H1 (cell line): Measurements from ENCODE around the gene SLC1A1. TPM values are rescaled to one million over a fixed set of nuclear protein-coding genes. Genes with fewer than 3 reads are reported as not detected.

ENCODE experiments used
- CTCF ChIA-PET: fragments of 300-600 bp; sonication (Branson Sonifier 250); formaldehyde crosslinking; loops from one replicate; lab custom pipeline; 2021; ENCODE audit not compliant: partially characterized antibody; lab: Charles Lee
- POLR2A ChIA-PET: fragments of 300-600 bp; sonication (Branson Sonifier 250); formaldehyde crosslinking; loops from one replicate; lab custom pipeline; 2021; ENCODE audit warnings: inconsistent platforms; ENCODE audit not compliant: partially characterized antibody; lab: Charles Lee
- DNase-seq, 2 experiments: peaks; one replicate each; pipeline versions ENCODE4 v3.0.0 to v3.0.0-alpha.2; 2010 to 2022; ENCODE audit warnings: low spot score in 2 of 2, low read depth in 1 of 2, mixed read lengths in 1 of 2
- FAIRE-seq: peaks from 2 replicates; lab custom pipeline; 2011; peaks lifted over from hg19 to GRCh38; lab: Jason Lieb, UNC
- H2AFZ ChIP-seq: 2 replicates; pipeline ENCODE4 v1.8.1; 2012; ENCODE audit warnings: low read length, inconsistent platforms
- H2AK5ac ChIP-seq: 2 replicates; pipeline ENCODE4 v1.6.1; 2013; ENCODE audit warnings: low read depth, low read length
- H2BK120ac ChIP-seq: replicated peaks from 2 replicates; pipeline ENCODE3; 2013; ENCODE audit warnings: low read depth, low read length, inconsistent platforms
- H2BK12ac ChIP-seq: 2 replicates; pipeline ENCODE4 v1.6.1; 2013; ENCODE audit warnings: low read depth, low read length
- H2BK15ac ChIP-seq: 2 replicates; pipeline ENCODE4 v1.6.1; 2013; ENCODE audit warnings: low read length
- H2BK20ac ChIP-seq: 2 replicates; pipeline ENCODE4 v1.6.1; 2013; ENCODE audit warnings: low read length
- H2BK5ac ChIP-seq: 2 replicates; pipeline ENCODE4 v1.6.1; 2013; ENCODE audit warnings: low read depth, low read length
- H3K14ac ChIP-seq: 2 replicates; pipeline ENCODE4 v1.6.1; 2013; ENCODE audit warnings: inconsistent platforms; ENCODE audit not compliant: insufficient read length
- H3K18ac ChIP-seq: 2 replicates; pipeline ENCODE4 v1.6.1; 2013; ENCODE audit warnings: low read length; ENCODE audit errors: extremely low read depth
- H3K23ac ChIP-seq: 2 replicates; pipeline ENCODE4 v1.6.1; 2013; ENCODE audit warnings: inconsistent platforms; ENCODE audit not compliant: insufficient read length
- H3K23me2 ChIP-seq: 2 replicates; pipeline ENCODE4 v1.6.1; 2013; ENCODE audit warnings: low read depth, low read length
- H3K27ac ChIP-seq: 2 replicates; pipeline ENCODE4 v1.6.1; 2011; ENCODE audit warnings: low read depth, low read length, inconsistent platforms
- H3K27me3 ChIP-seq, 4 experiments: replicated peaks in 1 of 4; 1 replicate in 1 of 4; 2 replicates in 3 of 4; pipeline versions ENCODE4 v1.6.1 to v1.8.1; 2011 to 2013; ENCODE audit warnings: low read length in 3 of 4, mild to moderate bottlenecking in 3 of 4, inconsistent platforms in 2 of 4, mixed read lengths in 2 of 4, moderate library complexity in 1 of 4; ENCODE audit not compliant: control insufficient read depth in 3 of 4, insufficient read depth in 3 of 4; ENCODE audit errors: extremely low read depth in 1 of 4
- H3K36me3 ChIP-seq, 4 experiments: 2 replicates each; pipeline versions ENCODE4 v1.6.1 to v1.8.1; 2011 to 2013; ENCODE audit warnings: mild to moderate bottlenecking in 4 of 4, low read length in 3 of 4, moderate library complexity in 2 of 4, control low read depth in 1 of 4, inconsistent platforms in 1 of 4; ENCODE audit not compliant: insufficient read depth in 4 of 4, control insufficient read depth in 2 of 4
- H3K4ac ChIP-seq: replicated peaks from 2 replicates; pipeline ENCODE3; 2013; ENCODE audit warnings: low read length, low read depth, mixed read lengths, inconsistent platforms; ENCODE audit not compliant: insufficient read length
- H3K4me1 ChIP-seq, 4 experiments: replicated peaks in 1 of 4; 1 replicate in 1 of 4; 2 replicates in 3 of 4; pipeline versions ENCODE4 v1.6.1 to v1.8.1; 2011 to 2013; ENCODE audit warnings: low read length in 3 of 4, inconsistent platforms in 2 of 4, mixed read lengths in 1 of 4; ENCODE audit not compliant: insufficient read depth in 4 of 4, control insufficient read depth in 3 of 4
- H3K4me2 ChIP-seq, 2 experiments: 2 replicates each; pipeline versions ENCODE4 v1.6.1 to v1.8.1; 2011 to 2013; ENCODE audit warnings: low read depth in 2 of 2, low read length in 2 of 2, control low read depth in 1 of 2, inconsistent platforms in 1 of 2, mild to moderate bottlenecking in 1 of 2; ENCODE audit not compliant: insufficient read depth in 1 of 2
- H3K4me3 ChIP-seq, 4 experiments: fragments of 200-600, 300-600 bp in 1 of 4; sonication (generic), shearing (Covaris generic), sonication (Bioruptor Twin) in 1 of 4; 2 replicates each; pipeline versions ENCODE4 v1.5.1 to v1.8.1; 2011 to 2016; ENCODE audit warnings: low read length in 4 of 4, low read depth in 3 of 4, control low read depth in 2 of 4, inconsistent platforms in 2 of 4, mild to moderate bottlenecking in 2 of 4, mixed read lengths in 1 of 4, moderate library complexity in 1 of 4; ENCODE audit not compliant: insufficient read depth in 2 of 4; ENCODE audit errors: extremely low read depth in 1 of 4
- H3K56ac ChIP-seq: replicated peaks from 2 replicates; pipeline ENCODE3; 2013; ENCODE audit warnings: low read depth, mild to moderate bottlenecking, mixed read lengths, low read length, inconsistent platforms; ENCODE audit not compliant: insufficient read length
- H3K79me1 ChIP-seq: 2 replicates; pipeline ENCODE4 v1.6.1; 2013; ENCODE audit warnings: low read depth, low read length, control low read depth
- H3K79me2 ChIP-seq, 2 experiments: 2 replicates each; pipeline versions ENCODE4 v1.6.1 to v1.8.1; 2012 to 2013; ENCODE audit warnings: low read length in 2 of 2, mild to moderate bottlenecking in 2 of 2, inconsistent platforms in 1 of 2; ENCODE audit not compliant: insufficient read depth in 2 of 2, control insufficient read depth in 1 of 2
- H3K9ac ChIP-seq, 4 experiments: replicated peaks in 1 of 4; 1 replicate in 1 of 4; 2 replicates in 3 of 4; pipeline versions ENCODE4 v1.6.1 to v1.8.1; 2011 to 2013; ENCODE audit warnings: low read depth in 3 of 4, low read length in 3 of 4, control low read depth in 2 of 4, mild to moderate bottlenecking in 2 of 4, moderate library complexity in 2 of 4, inconsistent platforms in 1 of 4; ENCODE audit errors: extremely low read depth in 1 of 4
- H3K9me3 ChIP-seq, 2 experiments: 2 replicates each; pipeline versions ENCODE4 v1.6.1 to v1.8.1; 2012 to 2013; ENCODE audit warnings: mild to moderate bottlenecking in 2 of 2, moderate library complexity in 2 of 2, control low read depth in 1 of 2, inconsistent platforms in 1 of 2, low read depth in 1 of 2, low read length in 1 of 2, mixed read lengths in 1 of 2; ENCODE audit not compliant: insufficient read depth in 2 of 2
- H4K20me1 ChIP-seq, 2 experiments: replicated peaks in 1 of 2; 2 replicates each; pipeline versions ENCODE3 to v1.8.1; 2011 to 2013; ENCODE audit warnings: inconsistent platforms in 2 of 2, low read length in 2 of 2, mild to moderate bottlenecking in 1 of 2; ENCODE audit not compliant: insufficient read depth in 2 of 2, control insufficient read depth in 1 of 2
- H4K5ac ChIP-seq: 2 replicates; pipeline ENCODE4 v1.6.1; 2013; ENCODE audit warnings: low read length, low read depth, mixed read lengths, inconsistent platforms; ENCODE audit not compliant: insufficient read length
- H4K8ac ChIP-seq: 2 replicates; pipeline ENCODE4 v1.8.0; 2013; ENCODE audit warnings: mild to moderate bottlenecking, moderate library complexity, low read length, inconsistent platforms; ENCODE audit not compliant: insufficient read depth; ENCODE audit errors: extremely low read depth
- H4K91ac ChIP-seq: replicated peaks from 2 replicates; pipeline ENCODE3; 2013; ENCODE audit warnings: low read length, mixed read lengths, inconsistent platforms; ENCODE audit not compliant: insufficient read length
- BRCA1 ChIP-seq: IDR thresholded peaks from 2 replicates; pipeline ENCODE4 v1.6.1; 2012; ENCODE audit warnings: low read depth, low read length, improper control_type of control experiment
- CBX8 ChIP-seq: fragments of 300-800, 300-1000 bp; sonication (generic); IDR thresholded peaks from 2 replicates; pipeline ENCODE4 v1.7.1; 2016; ENCODE audit warnings: low read depth, low read length, borderline replicate concordance
- GABPA ChIP-seq: IDR thresholded peaks from 2 replicates; pipeline ENCODE4 v1.6.1; 2011; ENCODE audit warnings: mild to moderate bottlenecking, low read length, moderate library complexity, borderline replicate concordance; ENCODE audit not compliant: insufficient read depth
- MAFK ChIP-seq: IDR thresholded peaks from 2 replicates; pipeline ENCODE4 v1.6.1; 2012; ENCODE audit warnings: low read depth, mild to moderate bottlenecking, improper control_type of control experiment, low read length
- MAX ChIP-seq: IDR thresholded peaks from 2 replicates; pipeline ENCODE4 v1.6.1; 2012; ENCODE audit warnings: inconsistent platforms
- RAD21 ChIP-seq, 2 experiments: IDR thresholded peaks in 1 of 2; conservative IDR thresholded peaks in 1 of 2; 2 replicates each; pipeline ENCODE4 v1.6.1; 2011; ENCODE audit warnings: low read depth in 2 of 2, low read length in 2 of 2, improper control_type of control experiment in 1 of 2, inconsistent platforms in 1 of 2, mild to moderate bottlenecking in 1 of 2, moderate library complexity in 1 of 2
- RFX5 ChIP-seq: IDR thresholded peaks from 2 replicates; pipeline ENCODE4 v1.6.1; 2011; ENCODE audit warnings: low read depth, low read length, improper control_type of control experiment, borderline replicate concordance
- WGBS, 2 experiments: shearing (Covaris generic) in 1 of 2; methylation state at CpG; one replicate each; pipeline versions ENCODE4 v1.1.6 to v1.1.7; 2013 to 2015; ENCODE audit warnings: low lambda C conversion rate in 2 of 2, mixed read lengths in 2 of 2, inconsistent platforms in 1 of 2, low coverage in 1 of 2, missing lambda C conversion rate in 1 of 2; ENCODE audit not compliant: insufficient replicate concordance in 2 of 2, insufficient coverage in 1 of 2, insufficient read length in 1 of 2; ENCODE audit errors: extremely low coverage in 1 of 2, missing lambda C conversion rate in 1 of 2; 5-methylcytosine and 5-hydroxymethylcytosine counted together
- polyA plus RNA-seq, 7 experiments: library from polyadenylated mRNA; depleted of rRNA in 3 of 7; stranded (reverse) in 5 of 7; unstranded in 2 of 7; fragments of >200 nt in 5 of 7; fragments of 200-250 nt in 2 of 7; gene quantifications; 1 replicate in 5 of 7; 2 replicates in 1 of 7; 4 replicates in 1 of 7; pipeline versions ENCODE4 v1.2.1 to v1.2.3, GENCODE V29; 2011 to 2013; ENCODE audit warnings: missing spikeins in 2 of 7, mixed read lengths in 2 of 7
- total RNA-seq: library from RNA; stranded (reverse); fragmentation: NEBNext Ultra II Directional; extraction: Animal tissue kit (Norgen Biotek cat#: 25700); gene quantifications from 2 replicates; pipeline ENCODE4 v1.2.1, GENCODE V29; 2021

The SLC1A1 gene
- total and polyA plus RNA-seq, 2 of the 8 experiments (the other 6 are each of a cell fraction or from before 2014, with no cell fraction given): 4.7 to 11.7 TPM

- H2BK20ac ChIP-seq: no peak overlapping the region
- 91% methylated on average over 4 of the region's 4 CpGs; no CpG with 5 or more reads in 1 of the 2 experiments for WGBS, 2 experiments
- no peak overlapping the region for H2BK15ac ChIP-seq
These were observed 5.3 kb downstream of the SLC1A1 start for GRCh38 chr9:4495537-4495936.

More at GRCh38 chr9:4495537-4495936, 5.3 kb downstream of the SLC1A1 start:
- no peaks in the 10 kb centered on the region for H3K36me3 ChIP-seq
- ChIA-PET POLR2A (no interaction called here), CTCF (no interaction called here)
- H3K18ac ChIP-seq: no peak overlapping the region
- no peak overlapping the region for H3K27ac ChIP-seq
- H3K4me2 ChIP-seq: no peak overlapping the region
- no peak overlapping the region for H2BK5ac ChIP-seq
- no peaks in the 10 kb centered on the region for H3K9me3 ChIP-seq
- no peak overlapping the region for H4K91ac ChIP-seq
- H3K4me1 ChIP-seq: peaks cover 0 to 10% (median 0%) of the 10 kb centered on the region in 4 experiments; a peak in 3 of 7 replicates
- H2AK5ac ChIP-seq: no peak overlapping the region
- no peak overlapping the region for H3K4me3 ChIP-seq
- no peak overlapping the region for H2AFZ ChIP-seq
- TF ChIP-seq BRCA1 (no peak), GABPA (no peak), RAD21 (IDR thresholded peaks at IDR 0.05 in 1 of 2, conservative IDR thresholded peaks at IDR 0.05 in 1 of 2; ENCODE audit: low read depth in 2 of 2, low read length in 2 of 2) (no peak), MAFK (no peak), MAX (no peak), RFX5 (no peak), CBX8 (no peak)
- no peaks in the 10 kb centered on the region for H3K79me1 ChIP-seq
- FAIRE-seq: no peak
- DNase-seq: no peak
- no peak overlapping the region for H3K23ac ChIP-seq
- no peak overlapping the region for H3K9ac ChIP-seq
- peaks cover 9% of the 10 kb centered on the region; the same call in 1 of the 2 replicates for H3K23me2 ChIP-seq
- no peak overlapping the region for H2BK12ac ChIP-seq
- no peaks in the 10 kb centered on the region for H3K79me2 ChIP-seq
- H2BK120ac ChIP-seq: no peak overlapping the region
- no peak overlapping the region for H4K8ac ChIP-seq
- no peaks in the 10 kb centered on the region for H4K20me1 ChIP-seq
- no peak overlapping the region for H3K4ac ChIP-seq
- H3K14ac ChIP-seq: no peak overlapping the region
- H3K27me3 ChIP-seq: peaks cover 0 to 8% (median 7%) of the 10 kb centered on the region in 4 experiments; a peak in 4 of 7 replicates
- no peak overlapping the region for H4K5ac ChIP-seq
- no peak overlapping the region for H3K56ac ChIP-seq
